Fibroblast of the aortic adventitia (primary cell): ENCODE results near the gene SGK1. TPM values are rescaled to one million over a fixed set of nuclear protein-coding genes. Genes with fewer than 3 reads are reported as not detected.
"Not testable (repeated sequence)": the region's sequence is repeated elsewhere in the genome, so short reads cannot be mapped to it uniquely, and the experiment has no call there.

ENCODE experiments used
- DNase-seq: peaks from one replicate; pipeline ENCODE4 v3.0.0-alpha.2; 2010; ENCODE audit warnings: low read depth
- H3K4me3 ChIP-seq: 2 replicates; pipeline ENCODE4 v1.5.1; 2011; ENCODE audit warnings: low read depth, mild to moderate bottlenecking, control low read depth, low read length, moderate library complexity
- total RNA-seq: library from RNA; depleted of rRNA; stranded (reverse); fragments of >200 nt; gene quantifications from 2 replicates; pipeline ENCODE4 v1.2.3, GENCODE V29; 2012; ENCODE audit warnings: low replicate concordance
- TF ChIP-seq, protein P1 (sequence below): IDR thresholded peaks from 2 replicates; pipeline ENCODE4 v1.5.1; 2011; ENCODE audit warnings: mild to moderate bottlenecking, low read length, control low read depth, inconsistent platforms; ENCODE audit not compliant: insufficient read depth

SGK1 gene
- total RNA-seq, 1 donor: 63.2 TPM

DNA sequence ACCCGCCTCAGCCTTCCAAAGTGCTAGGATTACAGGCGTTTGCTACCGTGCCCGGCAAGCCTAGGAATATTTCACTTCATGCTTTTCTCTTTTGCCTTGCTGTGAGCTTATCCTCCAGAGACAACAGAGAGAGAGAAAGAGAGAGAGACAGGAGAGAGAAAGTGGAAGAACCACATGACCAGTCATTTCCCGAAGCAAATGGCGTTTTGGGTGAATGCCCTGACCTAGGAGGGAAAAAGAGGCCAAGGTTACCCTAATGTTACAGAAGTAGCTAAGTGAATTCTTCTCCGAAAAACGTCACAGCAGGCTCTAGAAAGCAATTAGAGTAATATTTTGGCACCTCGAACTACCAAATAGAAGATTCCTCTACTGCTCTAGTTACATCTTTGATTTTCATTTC, 9.1 kb downstream of the SGK1 start:
- H3K4me3 ChIP-seq: no peak overlapping the region
- TF ChIP-seq, protein P1, sequence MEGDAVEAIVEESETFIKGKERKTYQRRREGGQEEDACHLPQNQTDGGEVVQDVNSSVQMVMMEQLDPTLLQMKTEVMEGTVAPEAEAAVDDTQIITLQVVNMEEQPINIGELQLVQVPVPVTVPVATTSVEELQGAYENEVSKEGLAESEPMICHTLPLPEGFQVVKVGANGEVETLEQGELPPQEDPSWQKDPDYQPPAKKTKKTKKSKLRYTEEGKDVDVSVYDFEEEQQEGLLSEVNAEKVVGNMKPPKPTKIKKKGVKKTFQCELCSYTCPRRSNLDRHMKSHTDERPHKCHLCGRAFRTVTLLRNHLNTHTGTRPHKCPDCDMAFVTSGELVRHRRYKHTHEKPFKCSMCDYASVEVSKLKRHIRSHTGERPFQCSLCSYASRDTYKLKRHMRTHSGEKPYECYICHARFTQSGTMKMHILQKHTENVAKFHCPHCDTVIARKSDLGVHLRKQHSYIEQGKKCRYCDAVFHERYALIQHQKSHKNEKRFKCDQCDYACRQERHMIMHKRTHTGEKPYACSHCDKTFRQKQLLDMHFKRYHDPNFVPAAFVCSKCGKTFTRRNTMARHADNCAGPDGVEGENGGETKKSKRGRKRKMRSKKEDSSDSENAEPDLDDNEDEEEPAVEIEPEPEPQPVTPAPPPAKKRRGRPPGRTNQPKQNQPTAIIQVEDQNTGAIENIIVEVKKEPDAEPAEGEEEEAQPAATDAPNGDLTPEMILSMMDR: no peak
- DNase-seq: no peak

DNA sequence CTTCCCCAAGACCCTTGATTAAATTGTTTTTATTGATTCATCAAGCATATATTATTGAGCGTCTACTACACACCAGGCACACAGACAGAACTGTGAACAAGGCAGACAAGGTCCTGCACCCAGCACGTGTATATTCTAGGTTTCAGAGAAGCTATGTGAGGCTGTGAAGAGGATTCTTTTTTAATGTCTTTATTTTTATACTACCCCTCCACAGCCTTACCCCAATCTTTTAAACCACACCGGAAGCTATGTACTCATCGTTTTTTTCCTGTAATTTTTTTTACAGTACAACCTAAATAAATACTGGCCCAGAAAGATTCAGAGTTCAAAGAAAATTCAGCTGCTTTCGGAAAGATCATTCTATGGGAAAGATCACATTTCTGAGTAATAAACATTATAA, 10.0 kb downstream of the SGK1 start:
- no peak overlapping the region for H3K4me3 ChIP-seq
- TF ChIP-seq, protein P1: no peak
- no peak for DNase-seq

DNA sequence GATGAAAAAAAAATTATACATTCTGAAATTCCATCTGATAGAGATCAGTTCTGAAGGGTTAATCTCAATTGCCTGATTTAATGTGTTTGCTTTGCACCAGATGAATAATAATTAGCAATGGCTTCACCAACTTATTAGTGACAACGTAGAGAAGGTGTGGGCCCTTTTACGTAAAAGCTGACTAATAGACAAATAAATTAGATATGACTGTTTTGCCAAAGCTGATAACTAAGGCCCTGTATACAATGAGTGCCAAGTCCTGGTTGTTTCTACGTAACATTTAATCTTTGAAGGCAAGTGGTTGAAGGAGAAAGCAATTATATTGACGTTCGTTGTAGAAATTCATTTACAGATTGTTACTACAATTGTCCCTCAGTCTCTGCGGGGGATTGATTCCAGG, 10.8 kb downstream of the SGK1 start:
- no peak for DNase-seq
- H3K4me3 ChIP-seq: no peak overlapping the region
- TF ChIP-seq, protein P1: no peak

DNA sequence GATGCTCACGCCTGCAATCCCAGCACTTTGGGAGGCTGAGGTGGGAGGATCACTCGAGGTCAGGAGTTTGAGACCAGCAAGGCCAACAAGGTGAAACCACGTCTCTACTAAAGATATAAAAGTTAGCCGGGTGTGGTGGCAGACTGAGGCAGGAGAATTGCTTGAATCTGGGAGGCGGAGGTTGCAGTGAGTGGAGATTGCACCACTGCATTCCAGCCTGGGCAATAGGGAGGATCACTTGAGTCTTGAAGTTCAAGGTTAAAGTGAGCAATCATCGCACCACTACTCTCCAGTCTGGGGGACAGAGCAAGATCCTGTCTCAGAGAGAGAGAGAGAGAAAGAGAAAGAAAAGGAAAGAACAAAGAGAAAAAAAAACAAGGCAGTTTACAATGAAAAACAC, 13.5 kb downstream of the SGK1 start:
- not testable (repeated sequence) for H3K4me3 ChIP-seq

DNA sequence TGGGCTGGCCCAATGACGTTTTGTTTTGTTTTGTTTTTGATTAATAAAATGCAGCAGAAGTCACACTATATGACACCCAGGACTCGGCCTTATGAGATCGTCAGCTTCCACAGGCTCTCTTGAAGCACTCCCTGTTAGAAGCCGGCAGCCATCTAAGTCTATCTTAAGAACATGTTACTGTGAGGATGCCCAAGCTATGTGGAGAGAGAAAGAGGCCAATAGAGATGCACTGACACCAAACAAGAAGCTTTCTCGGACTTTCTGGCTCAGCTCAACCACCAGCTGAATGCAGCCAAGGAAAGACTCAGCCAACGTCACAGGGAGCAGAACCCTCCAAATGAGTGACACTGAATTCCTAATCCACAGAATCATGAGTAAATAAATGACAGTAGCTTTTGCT, 14.0 kb downstream of the SGK1 start:
- H3K4me3 ChIP-seq: no peak overlapping the region
- DNase-seq: peak; percentile 52
- TF ChIP-seq, protein P1: no peak

More for the DNA sequence above, 13.5 kb downstream of the SGK1 start:
- DNase-seq: peak; percentile 38

DNA sequence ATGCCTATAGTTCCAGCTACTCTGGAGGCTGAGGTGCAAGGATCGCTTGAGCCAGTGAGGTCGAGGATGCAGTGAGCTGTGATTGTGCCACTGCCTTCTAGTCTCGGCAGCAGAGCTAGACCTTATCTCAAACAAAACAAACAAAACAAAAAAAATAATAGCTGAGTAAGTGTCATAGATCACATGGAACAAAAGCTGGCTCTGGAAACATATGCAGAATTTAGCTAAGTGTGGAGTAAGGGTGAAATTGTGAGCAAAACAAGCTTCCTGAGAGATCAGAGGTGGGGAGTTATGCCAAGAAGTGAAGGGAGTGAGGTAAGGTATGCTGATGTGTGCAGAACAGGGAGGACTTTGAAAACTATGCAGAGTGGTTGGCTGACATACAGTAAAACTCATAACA, 18.7 kb downstream of the SGK1 start:
- TF ChIP-seq, protein P1: no peak
- DNase-seq: peak; percentile 95

DNA sequence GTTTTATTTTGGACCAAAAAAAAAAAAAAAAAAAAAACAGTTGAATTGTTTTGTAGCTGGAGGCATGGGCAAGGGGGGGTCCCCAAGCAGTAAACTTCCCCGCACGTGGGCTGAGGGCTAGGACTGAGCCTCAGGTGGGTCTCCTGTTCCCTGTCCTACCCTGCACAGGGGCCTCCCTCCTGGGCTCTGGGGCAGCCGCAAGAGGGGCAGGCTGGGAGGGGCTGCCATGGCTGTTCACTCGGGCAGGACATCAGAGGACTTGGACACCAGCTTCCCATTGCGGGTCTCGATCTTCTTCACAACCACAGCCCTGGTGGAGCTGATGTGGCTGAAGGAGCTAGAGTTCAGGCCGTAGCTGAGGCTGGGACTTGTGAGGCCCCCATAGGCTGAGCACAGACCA, 21.1 kb downstream of the SGK1 start:
- no peak overlapping the region for H3K4me3 ChIP-seq
- DNase-seq: no peak
- TF ChIP-seq, protein P1: no peak

More for the DNA sequence above, 18.7 kb downstream of the SGK1 start:
- H3K4me3 ChIP-seq: no peak overlapping the region
